ENCODE results near the gene ACSF2. TPM values are rescaled to one million over a fixed set of nuclear protein-coding genes. Genes with fewer than 3 reads are reported as not detected.

ACSF2 gene
- total and polyA plus RNA-seq, 2 of the 13 experiments (the other 11 are each of a cell fraction or from before 2014, with no cell fraction given): 87.3 to 109 TPM

DNA sequence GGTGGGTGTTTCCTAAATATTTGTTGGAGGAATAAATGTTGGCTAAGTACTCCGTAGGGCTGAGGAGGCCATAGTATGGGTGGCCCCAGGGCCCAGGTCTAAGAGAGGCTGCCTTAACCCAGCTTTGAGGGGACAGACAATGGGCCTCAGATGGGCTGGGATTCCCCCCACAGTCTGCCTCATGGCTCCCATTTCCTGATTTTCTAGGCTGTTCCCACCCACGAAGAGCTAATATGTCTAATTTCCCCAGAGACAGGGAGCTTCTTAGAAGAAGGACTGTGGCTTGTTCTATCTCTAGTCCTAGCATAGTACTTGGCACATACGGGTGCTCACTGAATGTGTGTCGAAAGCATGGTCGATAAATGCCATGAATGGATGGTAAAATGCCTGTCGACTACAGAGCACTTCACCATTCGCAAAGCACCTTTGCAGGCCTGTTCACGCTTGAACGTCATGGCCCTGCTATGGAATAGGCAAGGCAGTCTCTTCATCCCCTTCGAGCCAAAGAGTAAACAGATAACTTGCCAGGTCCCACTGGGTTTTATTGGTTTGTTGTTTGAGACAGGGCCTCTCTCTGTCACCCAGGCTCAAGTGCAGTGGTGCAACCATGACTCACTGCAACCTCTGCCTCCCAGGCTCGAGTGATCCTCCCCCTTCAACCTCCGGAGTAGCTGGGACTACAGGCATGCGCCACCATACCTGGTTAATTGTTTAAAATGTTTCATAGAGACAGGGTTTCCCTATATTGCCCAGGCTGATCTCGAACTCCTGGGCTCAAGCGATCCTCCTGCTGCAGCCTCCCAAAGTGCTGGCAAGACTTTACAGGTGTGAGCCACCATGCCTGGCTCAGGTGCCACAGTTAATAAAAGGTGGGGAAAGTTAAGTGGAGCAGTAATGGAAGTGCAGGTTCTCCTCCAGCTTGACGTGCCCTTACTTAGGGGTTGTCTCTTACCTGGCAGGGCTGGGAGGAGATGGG lies 33.0 kb downstream of the ACSF2 start (continued):
- peak; percentile 67 for TF ChIP-seq ZNF589 (CRISPR knock-in tag; conservative IDR thresholded peaks at IDR 0.05)
- TF ChIP-seq, protein P1, sequence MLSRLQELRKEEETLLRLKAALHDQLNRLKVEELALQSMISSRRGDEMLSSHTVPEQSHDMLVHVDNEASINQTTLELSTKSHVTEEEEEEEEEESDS (CRISPR knock-in tag; IDR thresholded peaks at IDR 0.05; ENCODE audit: borderline replicate concordance): no peak
- TF ChIP-seq PCBP2 (optimal IDR thresholded peaks at IDR 0.05; ENCODE audit: low read depth, low read length, poor library complexity, severe bottlenecking): no peak
- TF ChIP-seq, protein P2, sequence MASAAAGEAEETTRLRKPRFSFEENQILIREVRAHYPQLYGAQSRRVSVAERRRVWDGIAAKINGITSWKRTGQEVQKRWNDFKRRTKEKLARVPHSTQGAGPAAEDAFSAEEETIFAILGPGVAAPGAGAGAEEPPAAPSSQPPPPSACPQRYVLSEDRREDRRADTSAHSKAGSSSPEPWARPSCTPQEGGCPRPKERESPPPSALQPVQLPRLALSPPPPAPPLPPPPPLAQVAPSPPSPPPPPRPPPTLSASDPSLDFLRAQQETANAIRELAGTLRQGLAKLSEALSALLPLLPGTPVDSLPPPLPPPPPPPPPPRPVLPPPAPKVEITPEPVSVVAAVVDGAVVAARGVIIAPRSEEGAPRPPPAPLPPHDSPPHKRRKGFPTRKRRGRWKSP (CRISPR knock-in tag; IDR thresholded peaks at IDR 0.05): peak; percentile 69; the same call in 1 of the 2 replicates
- 0 out of 4 replicates have a peak, but pooled peaks of 1 of the 2 experiments have one; percentile 2 for TF ChIP-seq NR2F1 (CRISPR knock-in tag; IDR thresholded peaks at IDR 0.05)
- TF ChIP-seq ZBTB14 (CRISPR knock-in tag; IDR thresholded peaks at IDR 0.05): no peak
- no peak for TF ChIP-seq KLF15 (CRISPR knock-in tag; IDR thresholded peaks at IDR 0.05; ENCODE audit: borderline replicate concordance)
- no peak for TF ChIP-seq ZNF790 (CRISPR knock-in tag; IDR thresholded peaks at IDR 0.05; ENCODE audit: borderline replicate concordance)
- TF ChIP-seq DMAP1 (CRISPR knock-in tag; IDR thresholded peaks at IDR 0.05): peak; percentile 32; the same call in 1 of the 2 replicates
- no peak for TF ChIP-seq ZNF570 (CRISPR knock-in tag; IDR thresholded peaks at IDR 0.05; ENCODE audit: borderline replicate concordance)
- TF ChIP-seq NCOA5 (CRISPR knock-in tag; IDR thresholded peaks at IDR 0.05): no peak
- TF ChIP-seq MEIS1 (CRISPR knock-in tag; IDR thresholded peaks at IDR 0.05; ENCODE audit: borderline replicate concordance): no peak; the same call in 1 of the 2 replicates
- TF ChIP-seq, protein P3, sequence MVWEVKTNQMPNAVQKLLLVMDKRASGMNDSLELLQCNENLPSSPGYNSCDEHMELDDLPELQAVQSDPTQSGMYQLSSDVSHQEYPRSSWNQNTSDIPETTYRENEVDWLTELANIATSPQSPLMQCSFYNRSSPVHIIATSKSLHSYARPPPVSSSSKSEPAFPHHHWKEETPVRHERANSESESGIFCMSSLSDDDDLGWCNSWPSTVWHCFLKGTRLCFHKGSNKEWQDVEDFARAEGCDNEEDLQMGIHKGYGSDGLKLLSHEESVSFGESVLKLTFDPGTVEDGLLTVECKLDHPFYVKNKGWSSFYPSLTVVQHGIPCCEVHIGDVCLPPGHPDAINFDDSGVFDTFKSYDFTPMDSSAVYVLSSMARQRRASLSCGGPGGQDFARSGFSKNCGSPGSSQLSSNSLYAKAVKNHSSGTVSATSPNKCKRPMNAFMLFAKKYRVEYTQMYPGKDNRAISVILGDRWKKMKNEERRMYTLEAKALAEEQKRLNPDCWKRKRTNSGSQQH (CRISPR knock-in tag; IDR thresholded peaks at IDR 0.05; ENCODE audit: low read depth): no peak
- no peak; the same call in 1 of the 2 replicates for TF ChIP-seq ELF1 (CRISPR knock-in tag; IDR thresholded peaks at IDR 0.05)
- no peak for TF ChIP-seq SNRNP70 (IDR thresholded peaks at IDR 0.05; ENCODE audit: low read depth, low read length)
- TF ChIP-seq, protein P4, sequence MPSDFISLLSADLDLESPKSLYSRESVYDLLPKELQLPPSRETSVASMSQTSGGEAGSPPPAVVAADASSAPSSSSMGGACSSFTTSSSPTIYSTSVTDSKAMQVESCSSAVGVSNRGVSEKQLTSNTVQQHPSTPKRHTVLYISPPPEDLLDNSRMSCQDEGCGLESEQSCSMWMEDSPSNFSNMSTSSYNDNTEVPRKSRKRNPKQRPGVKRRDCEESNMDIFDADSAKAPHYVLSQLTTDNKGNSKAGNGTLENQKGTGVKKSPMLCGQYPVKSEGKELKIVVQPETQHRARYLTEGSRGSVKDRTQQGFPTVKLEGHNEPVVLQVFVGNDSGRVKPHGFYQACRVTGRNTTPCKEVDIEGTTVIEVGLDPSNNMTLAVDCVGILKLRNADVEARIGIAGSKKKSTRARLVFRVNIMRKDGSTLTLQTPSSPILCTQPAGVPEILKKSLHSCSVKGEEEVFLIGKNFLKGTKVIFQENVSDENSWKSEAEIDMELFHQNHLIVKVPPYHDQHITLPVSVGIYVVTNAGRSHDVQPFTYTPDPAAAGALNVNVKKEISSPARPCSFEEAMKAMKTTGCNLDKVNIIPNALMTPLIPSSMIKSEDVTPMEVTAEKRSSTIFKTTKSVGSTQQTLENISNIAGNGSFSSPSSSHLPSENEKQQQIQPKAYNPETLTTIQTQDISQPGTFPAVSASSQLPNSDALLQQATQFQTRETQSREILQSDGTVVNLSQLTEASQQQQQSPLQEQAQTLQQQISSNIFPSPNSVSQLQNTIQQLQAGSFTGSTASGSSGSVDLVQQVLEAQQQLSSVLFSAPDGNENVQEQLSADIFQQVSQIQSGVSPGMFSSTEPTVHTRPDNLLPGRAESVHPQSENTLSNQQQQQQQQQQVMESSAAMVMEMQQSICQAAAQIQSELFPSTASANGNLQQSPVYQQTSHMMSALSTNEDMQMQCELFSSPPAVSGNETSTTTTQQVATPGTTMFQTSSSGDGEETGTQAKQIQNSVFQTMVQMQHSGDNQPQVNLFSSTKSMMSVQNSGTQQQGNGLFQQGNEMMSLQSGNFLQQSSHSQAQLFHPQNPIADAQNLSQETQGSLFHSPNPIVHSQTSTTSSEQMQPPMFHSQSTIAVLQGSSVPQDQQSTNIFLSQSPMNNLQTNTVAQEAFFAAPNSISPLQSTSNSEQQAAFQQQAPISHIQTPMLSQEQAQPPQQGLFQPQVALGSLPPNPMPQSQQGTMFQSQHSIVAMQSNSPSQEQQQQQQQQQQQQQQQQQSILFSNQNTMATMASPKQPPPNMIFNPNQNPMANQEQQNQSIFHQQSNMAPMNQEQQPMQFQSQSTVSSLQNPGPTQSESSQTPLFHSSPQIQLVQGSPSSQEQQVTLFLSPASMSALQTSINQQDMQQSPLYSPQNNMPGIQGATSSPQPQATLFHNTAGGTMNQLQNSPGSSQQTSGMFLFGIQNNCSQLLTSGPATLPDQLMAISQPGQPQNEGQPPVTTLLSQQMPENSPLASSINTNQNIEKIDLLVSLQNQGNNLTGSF (CRISPR knock-in tag; IDR thresholded peaks at IDR 0.05): no peak
- TF ChIP-seq ZNF354B (CRISPR knock-in tag; IDR thresholded peaks at IDR 0.05): no peak
- no peak for TF ChIP-seq SIN3B (IDR thresholded peaks at IDR 0.05; ENCODE audit: low read length)
- no peak for TF ChIP-seq TEAD2 (CRISPR knock-in tag; IDR thresholded peaks at IDR 0.05)

Data from HepG2 (cell line).